Measurements from ENCODE around the gene TERC.

The TERC gene

DNA sequence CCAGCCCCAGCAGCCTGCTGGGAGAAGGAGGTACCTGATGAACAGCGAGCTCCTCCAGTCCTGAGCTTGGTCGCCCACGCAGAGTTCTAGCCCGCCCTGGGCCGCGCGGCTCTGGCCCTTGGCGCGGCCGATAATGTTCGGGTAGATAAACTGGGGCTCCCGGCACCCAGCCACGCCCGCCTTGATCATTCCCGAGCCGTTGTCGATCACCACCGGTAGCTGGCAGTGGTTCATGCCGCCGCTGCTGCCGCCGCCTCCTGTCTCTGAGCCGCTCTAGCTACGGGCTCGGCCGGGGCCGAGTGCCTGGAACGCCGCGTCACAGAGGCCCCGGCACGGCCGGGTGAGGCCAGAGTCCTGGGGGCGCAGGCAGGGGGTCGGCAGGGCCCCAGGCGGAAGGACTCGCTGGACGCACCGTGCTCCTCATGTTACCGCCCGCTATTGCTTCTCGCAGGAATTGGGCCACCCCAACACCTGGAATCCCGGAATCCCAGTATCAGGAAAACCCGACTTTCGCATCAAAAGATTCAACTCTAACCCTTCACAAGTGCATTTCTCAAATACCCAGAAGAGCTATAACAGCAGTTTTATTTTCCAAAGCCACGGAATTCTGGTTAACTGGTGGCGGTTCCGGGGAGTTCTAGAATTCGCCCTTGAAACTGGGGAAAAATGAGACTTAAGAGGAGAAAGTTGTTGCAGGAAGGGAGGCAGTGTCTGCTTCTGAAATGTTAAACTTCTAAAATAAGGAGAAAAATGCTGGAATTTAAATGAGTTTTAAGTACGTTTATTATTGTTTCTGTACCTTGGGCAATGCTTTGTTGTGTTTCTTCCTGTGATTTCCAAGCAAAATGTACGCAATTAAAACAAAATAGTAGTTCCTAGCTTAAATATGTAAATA is 4.7 kb upstream of the TERC start, which contains the start of gene ACTRT3:
Gene ACTRT3, minus strand, starts transcription at position 275 of the 895 bp plus-strand sequence. Its CDS starts 41 bp downstream, at position 234.
- peaks cover 35 to 38% of the 10 kb centered on the region in 2 experiments for H3K4me1 ChIP-seq (ENCODE audit: control insufficient read depth in 1 of 2, insufficient read depth in 1 of 2, low read depth in 1 of 2, low read length in 1 of 2)
- peaks cover under 1% of the 10 kb centered on the region for H3K36me3 ChIP-seq
- TF ChIP-seq, protein P1, sequence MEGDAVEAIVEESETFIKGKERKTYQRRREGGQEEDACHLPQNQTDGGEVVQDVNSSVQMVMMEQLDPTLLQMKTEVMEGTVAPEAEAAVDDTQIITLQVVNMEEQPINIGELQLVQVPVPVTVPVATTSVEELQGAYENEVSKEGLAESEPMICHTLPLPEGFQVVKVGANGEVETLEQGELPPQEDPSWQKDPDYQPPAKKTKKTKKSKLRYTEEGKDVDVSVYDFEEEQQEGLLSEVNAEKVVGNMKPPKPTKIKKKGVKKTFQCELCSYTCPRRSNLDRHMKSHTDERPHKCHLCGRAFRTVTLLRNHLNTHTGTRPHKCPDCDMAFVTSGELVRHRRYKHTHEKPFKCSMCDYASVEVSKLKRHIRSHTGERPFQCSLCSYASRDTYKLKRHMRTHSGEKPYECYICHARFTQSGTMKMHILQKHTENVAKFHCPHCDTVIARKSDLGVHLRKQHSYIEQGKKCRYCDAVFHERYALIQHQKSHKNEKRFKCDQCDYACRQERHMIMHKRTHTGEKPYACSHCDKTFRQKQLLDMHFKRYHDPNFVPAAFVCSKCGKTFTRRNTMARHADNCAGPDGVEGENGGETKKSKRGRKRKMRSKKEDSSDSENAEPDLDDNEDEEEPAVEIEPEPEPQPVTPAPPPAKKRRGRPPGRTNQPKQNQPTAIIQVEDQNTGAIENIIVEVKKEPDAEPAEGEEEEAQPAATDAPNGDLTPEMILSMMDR (IDR thresholded peaks at IDR 0.05): no peak
- H3K27me3 ChIP-seq: peaks cover 6% of the 10 kb centered on the region
- H3K4me3 ChIP-seq (ENCODE audit: low read depth in 1 of 2, low read length in 1 of 2): peak within 1 kb of the TSS; percentile 50 to 60
- H3K9me3 ChIP-seq: no peaks in the 10 kb centered on the region
- peak within 1 kb of the TSS; percentile 53 for H3K27ac ChIP-seq

DNA sequence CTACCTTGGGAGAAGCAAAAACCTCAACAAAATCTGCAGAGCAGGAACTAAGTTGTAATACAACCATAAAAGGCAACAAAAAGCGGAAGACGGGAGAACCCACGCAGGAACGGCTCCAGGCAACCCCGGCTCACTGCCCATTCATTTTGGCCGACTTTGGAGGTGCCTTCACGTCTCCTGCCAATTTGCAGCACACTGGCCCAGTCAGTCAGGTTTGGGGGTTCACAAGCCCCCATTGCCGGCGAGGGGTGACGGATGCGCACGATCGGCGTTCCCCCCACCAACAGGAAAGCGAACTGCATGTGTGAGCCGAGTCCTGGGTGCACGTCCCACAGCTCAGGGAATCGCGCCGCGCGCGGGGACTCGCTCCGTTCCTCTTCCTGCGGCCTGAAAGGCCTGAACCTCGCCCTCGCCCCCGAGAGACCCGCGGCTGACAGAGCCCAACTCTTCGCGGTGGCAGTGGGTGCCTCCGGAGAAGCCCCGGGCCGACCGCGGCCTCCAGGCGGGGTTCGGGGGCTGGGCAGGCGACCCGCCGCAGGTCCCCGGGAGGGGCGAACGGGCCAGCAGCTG is 463 bp downstream of the TERC start:
- H3K4me3 ChIP-seq (ENCODE audit: low read depth in 1 of 2, low read length in 1 of 2): peak overlapping the region; percentile 85

DNA sequence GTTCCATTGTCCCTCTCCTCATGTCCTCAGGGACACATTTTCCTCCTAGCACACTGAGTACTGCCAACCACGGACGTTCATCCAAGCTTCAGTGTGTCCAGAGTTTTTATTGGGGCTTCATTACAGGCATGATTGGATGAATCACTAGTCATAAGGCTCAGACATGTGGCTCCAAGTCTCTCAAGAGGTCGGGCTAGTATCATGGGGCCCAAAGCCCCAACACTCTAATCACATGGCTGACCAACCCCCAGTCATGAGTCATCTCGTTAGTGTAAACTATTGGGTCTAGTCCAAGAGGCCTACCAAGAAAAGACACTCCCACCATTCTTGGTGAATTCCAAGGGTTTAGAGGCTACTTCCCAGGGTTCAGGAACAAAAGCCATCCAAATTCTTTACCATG is 4.4 kb downstream of the TERC start:
- no peak overlapping the region for H3K4me3 ChIP-seq (ENCODE audit: low read depth in 1 of 2, low read length in 1 of 2)
- no peaks in the 10 kb centered on the region for H3K36me3 ChIP-seq
- no peaks in the 10 kb centered on the region for H3K9me3 ChIP-seq
- peaks cover 19 to 27% of the 10 kb centered on the region in 2 experiments for H3K4me1 ChIP-seq (ENCODE audit: control insufficient read depth in 1 of 2, insufficient read depth in 1 of 2, low read depth in 1 of 2, low read length in 1 of 2)
- peaks cover under 1% of the 10 kb centered on the region for H3K27me3 ChIP-seq
- TF ChIP-seq, protein P1 (IDR thresholded peaks at IDR 0.05): no peak
- no peak overlapping the region for H3K27ac ChIP-seq

More for the DNA sequence above, 463 bp downstream of the TERC start:
- Histone ChIP-seq H3K4me1 (ENCODE audit: control insufficient read depth in 1 of 2, insufficient read depth in 1 of 2, low read depth in 1 of 2, low read length in 1 of 2) (peaks cover 21 to 30% of the 10 kb centered on the region in 2 experiments), H3K9me3 (no peaks in the 10 kb centered on the region), H3K27ac (peak overlapping the region; percentile 90), H3K27me3 (peaks cover 2% of the 10 kb centered on the region), H3K36me3 (no peaks in the 10 kb centered on the region)
- TF ChIP-seq, protein P1 (IDR thresholded peaks at IDR 0.05): no peak

DNA sequence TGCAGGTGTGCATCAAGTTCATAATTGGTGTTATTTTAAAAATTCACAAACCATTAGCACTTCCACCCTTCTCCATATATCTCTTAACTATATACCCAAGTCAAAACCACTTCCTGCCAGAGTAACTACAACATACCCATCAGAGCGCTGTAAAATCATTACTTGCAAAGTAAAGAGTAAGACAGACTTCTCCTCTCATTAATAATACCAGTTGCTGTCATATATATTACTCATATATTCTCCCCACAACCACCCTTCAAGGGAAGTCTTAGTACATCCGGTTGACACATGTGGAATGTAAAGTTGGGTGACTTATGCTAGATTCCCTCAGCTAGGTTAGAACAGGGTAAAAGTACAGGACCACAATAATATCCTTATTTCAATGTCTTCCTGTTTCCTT is 5.6 kb downstream of the TERC start:
- TF ChIP-seq, protein P1 (IDR thresholded peaks at IDR 0.05): no peak
- no peaks in the 10 kb centered on the region for H3K9me3 ChIP-seq
- no peak overlapping the region for H3K27ac ChIP-seq
- no peaks in the 10 kb centered on the region for H3K36me3 ChIP-seq
- H3K27me3 ChIP-seq: peaks cover 8% of the 10 kb centered on the region
- no peak overlapping the region for H3K4me3 ChIP-seq (ENCODE audit: low read depth in 1 of 2, low read length in 1 of 2)
- peaks cover 11 to 15% of the 10 kb centered on the region in 2 experiments for H3K4me1 ChIP-seq (ENCODE audit: control insufficient read depth in 1 of 2, insufficient read depth in 1 of 2, low read depth in 1 of 2, low read length in 1 of 2)

DNA sequence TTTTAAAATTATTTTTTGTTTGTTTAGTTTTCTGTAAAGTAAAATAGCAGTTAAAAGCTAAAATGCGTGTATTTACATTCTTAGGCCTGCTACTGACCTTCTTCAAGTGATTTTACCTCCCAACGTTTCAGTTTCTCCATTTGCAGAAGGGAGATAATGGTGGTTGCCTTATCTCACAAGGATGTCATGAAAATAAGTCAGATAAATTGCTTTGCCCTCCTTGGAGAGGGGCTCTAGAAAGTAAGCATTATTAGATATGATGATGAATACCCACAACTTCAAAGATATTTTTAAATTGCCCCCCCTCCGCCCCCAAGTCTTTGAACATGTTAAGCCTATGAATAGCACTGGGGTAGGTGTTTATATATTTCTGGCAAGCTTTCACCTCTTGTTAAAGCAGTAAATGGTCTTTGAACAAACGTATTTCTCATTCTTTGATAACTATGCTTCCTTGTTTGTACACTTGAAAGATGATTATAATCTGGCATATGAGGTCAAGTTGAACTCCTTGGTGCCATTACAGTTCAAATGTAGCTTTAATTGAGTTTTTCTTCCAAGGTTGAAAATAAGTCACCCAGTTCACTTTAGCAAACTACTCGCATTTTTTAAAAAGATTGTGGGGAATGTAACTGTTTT is 6.4 kb downstream of the TERC start:
- Histone ChIP-seq H3K9me3 (no peaks in the 10 kb centered on the region), H3K36me3 (no peaks in the 10 kb centered on the region), H3K27me3 (peaks cover 8% of the 10 kb centered on the region), H3K27ac (no peak overlapping the region), H3K4me3 (ENCODE audit: low read depth in 1 of 2, low read length in 1 of 2) (no peak overlapping the region), H3K4me1 (ENCODE audit: control insufficient read depth in 1 of 2, insufficient read depth in 1 of 2, low read depth in 1 of 2, low read length in 1 of 2) (peaks cover 5 to 7% of the 10 kb centered on the region in 2 experiments)
- TF ChIP-seq, protein P1 (IDR thresholded peaks at IDR 0.05): no peak

Data from neutrophil (primary cell).